ENCODE data around the gene DPP10. TPM values are rescaled to one million over a fixed set of nuclear protein-coding genes. Genes with fewer than 3 reads are reported as not detected.

The DPP10 gene
- not detected in 5 replicates for total RNA-seq (2022; extraction: Qiagen RNA extraction)

DNA sequence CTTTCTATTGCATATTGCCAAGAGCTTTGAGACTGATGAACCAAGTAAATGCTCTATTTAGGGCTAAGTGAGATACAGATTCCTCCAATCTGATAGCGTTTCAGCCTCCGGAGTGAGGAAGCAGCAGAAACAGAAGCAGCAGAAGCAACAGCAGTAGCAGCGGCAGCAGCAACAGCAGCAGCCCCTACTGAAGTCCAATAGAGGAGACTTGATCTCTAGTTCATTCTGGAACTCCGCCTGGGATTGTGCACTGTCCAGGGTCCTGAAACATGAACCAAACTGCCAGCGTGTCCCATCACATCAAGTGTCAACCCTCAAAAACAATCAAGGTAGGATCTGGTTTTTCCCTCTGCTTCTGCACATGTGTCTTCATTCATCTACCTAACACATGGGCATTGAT is at the start of gene DPP10:
Gene DPP10, plus strand, starts transcription at position 132 of the 400 bp plus-strand sequence.

Data from A549 treated with Hydrocortisone at 1 μM for 4 hours (cell line).